SK-N-SH (cell line): ENCODE measurements around the gene SNX20. TPM values are rescaled to one million over a fixed set of nuclear protein-coding genes. Genes with fewer than 3 reads are reported as not detected.

ENCODE experiments used
- CTCF ChIA-PET: fragments of 300-600, 350-600 bp; formaldehyde crosslinking; extraction: SDS; loops from one replicate; lab custom pipeline; 2021; lab: Yijun Ruan, JAX
- POLR2A ChIA-PET: fragments of 350-600 bp; sonication (Branson Sonifier 250); formaldehyde crosslinking; extraction: SDS; loops from one replicate; lab custom pipeline; 2020; ENCODE audit warnings: antibody characterized with exemption, inconsistent platforms; lab: Yijun Ruan, JAX
- DNase-seq: peaks from one replicate; pipeline ENCODE4 v3.0.0; 2012
- H2AFZ ChIP-seq: fragments of 200-600 bp; sonication (generic); 2 replicates; pipeline ENCODE4 v1.8.1; 2016; ENCODE audit warnings: antibody characterized with exemption, mild to moderate bottlenecking, low read depth
- H3F3A ChIP-seq: fragments of 200-600 bp; sonication (generic); replicated peaks from 2 replicates; pipeline ENCODE3; 2016; ENCODE audit warnings: antibody characterized with exemption, mild to moderate bottlenecking; ENCODE audit not compliant: insufficient read depth
- H3K27ac ChIP-seq, 2 experiments: fragments of 200-500 bp in 1 of 2; fragments of 200-600 bp in 1 of 2; sonication (Bioruptor generic) in 1 of 2; sonication (generic), shearing (Covaris generic) in 1 of 2; 2 replicates each; pipeline versions ENCODE4 v1.5.1 to v1.6.1; 2014 to 2016; ENCODE audit warnings: low read depth in 2 of 2, inconsistent platforms in 1 of 2, low read length in 1 of 2, mild to moderate bottlenecking in 1 of 2, mixed read lengths in 1 of 2
- H3K27me3 ChIP-seq: fragments of 200-600 bp; sonication (generic), shearing (Covaris generic); 2 replicates; pipeline ENCODE4 v1.6.1; 2016; ENCODE audit warnings: mixed run types; ENCODE audit not compliant: insufficient read depth
- H3K36me3 ChIP-seq, 2 experiments: fragments of 200-500 bp in 1 of 2; fragments of 200-600 bp in 1 of 2; sonication (Bioruptor generic) in 1 of 2; sonication (generic) in 1 of 2; replicated peaks in 1 of 2; 2 replicates each; pipeline versions ENCODE3 to v1.5.1; 2014 to 2016; ENCODE audit warnings: low read length in 1 of 2, mild to moderate bottlenecking in 1 of 2; ENCODE audit not compliant: insufficient read depth in 2 of 2, control insufficient read depth in 1 of 2
- H3K4me1 ChIP-seq, 2 experiments: fragments of 200-500 bp in 1 of 2; fragments of 200-600 bp in 1 of 2; sonication (Bioruptor generic) in 1 of 2; sonication (generic), shearing (Covaris generic) in 1 of 2; 2 replicates each; pipeline versions ENCODE4 v1.5.1 to v1.6.1; 2014 to 2016; ENCODE audit warnings: low read depth in 1 of 2, low read length in 1 of 2, mixed run types in 1 of 2; ENCODE audit not compliant: insufficient read depth in 2 of 2, control insufficient read depth in 1 of 2
- H3K4me2 ChIP-seq: fragments of 200-600 bp; sonication (generic), shearing (Covaris generic); 2 replicates; pipeline ENCODE4 v1.6.1; 2017; ENCODE audit warnings: mixed run types
- H3K4me3 ChIP-seq, 2 experiments: fragments of 200-500 bp in 1 of 2; fragments of 200-600 bp in 1 of 2; sonication (Bioruptor generic) in 1 of 2; sonication (generic), shearing (Covaris generic) in 1 of 2; 2 replicates each; pipeline versions ENCODE4 v1.5.1 to v1.8.1; 2014 to 2016; ENCODE audit warnings: low read depth in 2 of 2, inconsistent platforms in 1 of 2, low read length in 1 of 2, mild to moderate bottlenecking in 1 of 2, mixed read lengths in 1 of 2, moderate library complexity in 1 of 2
- H3K79me2 ChIP-seq: fragments of 200-600 bp; sonication (generic); 2 replicates; pipeline ENCODE4 v1.8.1; 2017; ENCODE audit warnings: mild to moderate bottlenecking; ENCODE audit not compliant: insufficient read depth
- H3K9ac ChIP-seq: fragments of 200-600 bp; sonication (generic); 2 replicates; pipeline ENCODE4 v1.6.1; 2017; ENCODE audit warnings: mixed run types
- H3K9me2 ChIP-seq: fragments of 200-600 bp; sonication (generic); 2 replicates; pipeline ENCODE4 v1.6.1; 2017; ENCODE audit warnings: mixed run types
- H3K9me3 ChIP-seq: fragments of 200-600 bp; sonication (generic); 2 replicates; pipeline ENCODE4 v1.6.1; 2017; ENCODE audit warnings: mixed run types, mild to moderate bottlenecking, moderate library complexity
- H4K20me1 ChIP-seq: fragments of 200-600 bp; sonication (generic); 2 replicates; pipeline ENCODE4 v1.6.1; 2017; ENCODE audit warnings: mild to moderate bottlenecking, mixed run types; ENCODE audit not compliant: insufficient read depth
- CTCF ChIP-seq: fragments of 200-600 bp; sonication (generic); IDR thresholded peaks from 2 replicates; pipeline ENCODE4 v1.6.1; 2017; ENCODE audit warnings: antibody characterized with exemption, mild to moderate bottlenecking, moderate library complexity
- ELF1 ChIP-seq: IDR thresholded peaks from 2 replicates; pipeline ENCODE4 v1.4.0; 2012
- FOSL2 ChIP-seq: IDR thresholded peaks from 2 replicates; pipeline ENCODE4 v1.4.0; 2012; ENCODE audit warnings: low read depth, mild to moderate bottlenecking, moderate library complexity, borderline replicate concordance
- FOXJ3 ChIP-seq: sonication (generic); formaldehyde crosslinking; IDR thresholded peaks from 2 replicates; pipeline ENCODE4 v1.5.1; 2020; ENCODE audit warnings: mild to moderate bottlenecking, missing genetic modification reagents
- GABPA ChIP-seq: IDR thresholded peaks from 2 replicates; pipeline ENCODE4 v1.4.0; 2012; ENCODE audit warnings: low read depth, mild to moderate bottlenecking
- IRF3 ChIP-seq: fragments of 150-350 bp; IDR thresholded peaks from 2 replicates; pipeline ENCODE4 v1.6.1; 2016; ENCODE audit warnings: mild to moderate bottlenecking, low read depth, low read length
- MEF2A ChIP-seq: IDR thresholded peaks from 2 replicates; pipeline ENCODE4 v1.4.0; 2012; ENCODE audit warnings: low read depth, borderline replicate concordance
- NFIC ChIP-seq: IDR thresholded peaks from 2 replicates; pipeline ENCODE4 v1.4.0; 2012; ENCODE audit warnings: borderline replicate concordance
- NRF1 ChIP-seq: IDR thresholded peaks from 2 replicates; pipeline ENCODE4 v1.6.1; 2012; ENCODE audit warnings: low read depth, mild to moderate bottlenecking, low read length
- RAD21 ChIP-seq: IDR thresholded peaks from 2 replicates; pipeline ENCODE4 v1.6.1; 2012; ENCODE audit warnings: mild to moderate bottlenecking, low read length
- REST ChIP-seq: IDR thresholded peaks from 2 replicates; pipeline ENCODE4 v1.6.1; 2012; ENCODE audit warnings: mild to moderate bottlenecking, low read depth, low read length, moderate library complexity
- RFX5 ChIP-seq: IDR thresholded peaks from 2 replicates; pipeline ENCODE4 v1.6.1; 2012; ENCODE audit warnings: mild to moderate bottlenecking, improper control_type of control experiment, low read length
- SIN3A ChIP-seq: IDR thresholded peaks from 2 replicates; pipeline ENCODE4 v1.6.1; 2012; ENCODE audit warnings: low read depth, mild to moderate bottlenecking, low read length, moderate library complexity, borderline replicate concordance
- SMC3 ChIP-seq: IDR thresholded peaks from 2 replicates; pipeline ENCODE4 v1.6.1; 2012; ENCODE audit warnings: low read depth, low read length, improper control_type of control experiment
- TCF12 ChIP-seq: IDR thresholded peaks from 2 replicates; pipeline ENCODE4 v1.4.0; 2012
- TEAD4 ChIP-seq: IDR thresholded peaks from 2 replicates; pipeline ENCODE4 v1.4.0; 2012; ENCODE audit warnings: mild to moderate bottlenecking, borderline replicate concordance; ENCODE audit not compliant: insufficient read depth
- USF1 ChIP-seq: IDR thresholded peaks from 2 replicates; pipeline ENCODE4 v1.4.0; 2012; ENCODE audit warnings: low read depth, borderline replicate concordance
- YY1 ChIP-seq: IDR thresholded peaks from 2 replicates; pipeline ENCODE4 v1.4.0; 2012; ENCODE audit warnings: low read depth, mild to moderate bottlenecking
- WGBS: methylation state at CpG from one replicate; pipeline ENCODE4 v1.1.6; 2017; ENCODE audit warnings: low lambda C conversion rate; 5-methylcytosine and 5-hydroxymethylcytosine counted together
- polyA plus RNA-seq, 3 experiments: library from polyadenylated mRNA; depleted of rRNA; stranded (reverse); fragments of >200 nt; gene quantifications; 2 replicates each; pipeline ENCODE4 v1.2.3, GENCODE V29; 2012

The SNX20 gene
- polyA plus RNA-seq, 1 of the 3 experiments (the other 2 are of a cell fraction) = not detected

GRCh38 chr16:50695017-50696000 is 14.2 kb upstream of the SNX20 start:
- no peak overlapping the region for H3K4me2 ChIP-seq
- ChIA-PET POLR2A (no interaction called here), CTCF (interaction anchor here (0.5 to 1.7 kb wide), 4 partner anchors 17 to 279 kb away, joined by 3 to 4 read pairs (median 4); no protein-coding TSS in a partner anchor)
- WGBS = 63% methylated on average over 9 of the region's 9 CpGs
- no peak overlapping the region for H3K9ac ChIP-seq
- H3K9me3 ChIP-seq = no peaks in the 10 kb centered on the region
- DNase-seq = no peak
- H3K4me1 ChIP-seq = peaks cover 0 to 2% of the 10 kb centered on the region in 2 experiments; a peak in 1 of 4 replicates
- no peaks in the 10 kb centered on the region for H3K36me3 ChIP-seq
- H3K27me3 ChIP-seq = no peaks in the 10 kb centered on the region; the same call in 1 of the 2 replicates
- no peaks in the 10 kb centered on the region for H4K20me1 ChIP-seq
- no peak overlapping the region for H2AFZ ChIP-seq
- TF ChIP-seq FOXJ3 (CRISPR knock-in tag) (no peak), IRF3 (no peak), SMC3 (no peak), FOSL2 (no peak), YY1 (no peak), RFX5 (no peak), NFIC (no peak), TEAD4 (no peak), GABPA (no peak), RAD21 (no peak), NRF1 (no peak), USF1 (no peak), REST (no peak), CTCF (no peak), TCF12 (no peak), SIN3A (no peak), MEF2A (no peak), ELF1 (no peak)
- TF ChIP-seq, all 33 proteins: peak for 0
- no peaks in the 10 kb centered on the region for H3K79me2 ChIP-seq
- no peak overlapping the region for H3K27ac ChIP-seq
- no peaks in the 10 kb centered on the region for H3K9me2 ChIP-seq
- no peak overlapping the region for H3K4me3 ChIP-seq
- H3F3A ChIP-seq = no peaks in the 10 kb centered on the region
